Urinary bladder (tissue), 4 donors: ENCODE results near the gene STIM1. TPM values are rescaled to one million over a fixed set of nuclear protein-coding genes. Genes with fewer than 3 reads are reported as not detected.

Experiments used
- DNase-seq: peaks from one replicate; pipeline ENCODE4 v3.0.0-alpha.2; 2015; ENCODE audit errors: extremely low spot score
- H3K27ac ChIP-seq: one replicate; pipeline ENCODE4 v1.5.1; 2013; ENCODE audit warnings: low read depth, mild to moderate bottlenecking, moderate library complexity
- H3K36me3 ChIP-seq: one replicate; pipeline ENCODE4 v1.6.1; 2013; ENCODE audit warnings: mild to moderate bottlenecking, moderate library complexity; ENCODE audit not compliant: insufficient read depth
- H3K4me1 ChIP-seq: one replicate; pipeline ENCODE4 v1.6.1; 2013; ENCODE audit warnings: mild to moderate bottlenecking, moderate library complexity; ENCODE audit not compliant: insufficient read depth
- H3K4me3 ChIP-seq: one replicate; pipeline ENCODE4 v1.5.1; 2013; ENCODE audit warnings: low read depth, low read length
- whole genome bisulfite sequencing: extraction: QIAGEN DNeasy Blood & Tissue Kit; methylation state at CpG from one replicate; pipeline ENCODE4 v1.1.7; 2013; 5-methylcytosine and 5-hydroxymethylcytosine counted together
- polyA plus RNA-seq: library from polyadenylated mRNA; stranded (reverse); fragments of 200-250 nt; gene quantifications from one replicate; pipeline ENCODE4 v1.2.3, GENCODE V29; 2013
- total RNA-seq: library from RNA; depleted of rRNA; stranded (reverse); fragments of >200 nt; gene quantifications from one replicate; pipeline ENCODE4 v1.2.3, GENCODE V29; 2014
- donor health status: healthy with polysubstance abuse.
- donor health status: healthy.

Gene STIM1
- total and polyA plus RNA-seq, 2 donors = 41.8 to 61.0 TPM

DNA sequence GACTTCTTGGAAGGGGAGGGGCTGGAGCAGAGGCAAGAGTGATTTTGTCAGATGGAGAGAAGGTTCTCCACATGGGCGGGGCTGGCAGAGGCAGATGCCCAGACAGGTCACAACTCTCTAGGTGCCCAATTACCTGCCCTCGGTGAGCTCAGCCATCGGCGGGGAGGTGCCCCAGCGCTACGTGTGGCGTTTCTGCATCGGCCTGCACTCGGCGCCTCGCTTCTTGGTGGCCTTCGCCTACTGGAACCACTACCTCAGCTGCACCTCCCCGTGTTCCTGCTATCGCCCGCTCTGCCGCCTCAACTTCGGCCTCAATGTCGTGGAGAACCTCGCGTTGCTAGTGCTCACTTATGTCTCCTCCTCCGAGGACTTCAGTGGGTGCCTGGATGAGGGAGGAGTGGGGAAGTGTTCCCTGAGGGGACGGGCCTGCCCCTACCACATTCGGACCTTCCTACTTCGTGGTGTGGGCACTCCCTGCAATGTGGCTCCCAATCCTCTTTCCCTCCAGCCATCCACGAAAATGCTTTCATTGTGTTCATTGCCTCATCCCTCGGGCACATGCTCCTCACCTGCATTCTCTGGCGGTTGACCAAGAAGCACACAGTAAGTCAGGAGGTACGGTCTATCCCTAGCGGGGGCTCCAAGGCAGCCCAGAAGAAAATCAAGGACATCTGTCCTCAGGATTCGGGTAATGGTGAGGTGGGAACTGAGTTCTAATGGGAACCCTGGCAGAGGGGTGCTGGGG, 31.5 kb upstream of the STIM1 start:
- H3K4me1 ChIP-seq = no peaks in the 10 kb centered on the region
- H3K27ac ChIP-seq = no peak overlapping the region
- H3K4me3 ChIP-seq = no peak overlapping the region
- DNase-seq = no peak
- H3K36me3 ChIP-seq = no peaks in the 10 kb centered on the region
- 95% methylated on average over 30 of the region's 30 CpGs for WGBS

DNA sequence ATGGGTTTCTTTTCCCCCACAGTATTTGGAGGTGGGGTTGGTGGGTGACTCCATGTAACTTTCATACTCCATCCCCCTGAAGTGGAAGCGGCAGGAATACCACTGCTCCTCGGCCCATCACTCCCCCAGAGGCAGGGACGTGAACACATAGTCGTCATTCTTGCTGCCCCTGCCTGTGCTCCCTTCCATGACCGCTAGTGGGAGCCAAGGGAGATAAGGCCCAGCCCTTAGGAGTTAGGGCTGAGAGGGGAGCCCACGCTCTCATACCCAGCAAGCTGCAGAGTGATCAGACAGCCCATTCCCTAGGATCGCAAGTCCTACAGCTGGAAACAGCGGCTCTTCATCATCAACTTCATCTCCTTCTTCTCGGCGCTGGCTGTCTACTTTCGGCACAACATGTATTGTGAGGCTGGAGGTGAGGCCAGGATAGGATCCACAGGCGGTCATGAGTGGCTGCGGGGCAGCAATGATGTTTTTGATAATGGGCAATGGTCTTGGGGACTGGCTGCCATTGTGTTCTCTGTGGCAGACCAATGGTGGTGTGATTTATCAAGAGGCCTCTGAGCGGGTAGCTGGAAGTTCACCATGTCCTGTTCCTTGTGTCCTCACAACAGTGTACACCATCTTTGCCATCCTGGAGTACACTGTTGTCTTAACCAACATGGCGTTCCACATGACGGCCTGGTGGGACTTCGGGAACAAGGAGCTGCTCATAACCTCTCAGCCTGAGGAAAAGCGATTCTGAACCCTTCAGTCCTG, 30.6 kb upstream of the STIM1 start:
- H3K36me3 ChIP-seq = no peaks in the 10 kb centered on the region
- 74% methylated on average over 18 of the region's 18 CpGs for WGBS
- no peaks in the 10 kb centered on the region for H3K4me1 ChIP-seq
- no peak overlapping the region for H3K4me3 ChIP-seq
- no peak overlapping the region for H3K27ac ChIP-seq
- DNase-seq = no peak

DNA sequence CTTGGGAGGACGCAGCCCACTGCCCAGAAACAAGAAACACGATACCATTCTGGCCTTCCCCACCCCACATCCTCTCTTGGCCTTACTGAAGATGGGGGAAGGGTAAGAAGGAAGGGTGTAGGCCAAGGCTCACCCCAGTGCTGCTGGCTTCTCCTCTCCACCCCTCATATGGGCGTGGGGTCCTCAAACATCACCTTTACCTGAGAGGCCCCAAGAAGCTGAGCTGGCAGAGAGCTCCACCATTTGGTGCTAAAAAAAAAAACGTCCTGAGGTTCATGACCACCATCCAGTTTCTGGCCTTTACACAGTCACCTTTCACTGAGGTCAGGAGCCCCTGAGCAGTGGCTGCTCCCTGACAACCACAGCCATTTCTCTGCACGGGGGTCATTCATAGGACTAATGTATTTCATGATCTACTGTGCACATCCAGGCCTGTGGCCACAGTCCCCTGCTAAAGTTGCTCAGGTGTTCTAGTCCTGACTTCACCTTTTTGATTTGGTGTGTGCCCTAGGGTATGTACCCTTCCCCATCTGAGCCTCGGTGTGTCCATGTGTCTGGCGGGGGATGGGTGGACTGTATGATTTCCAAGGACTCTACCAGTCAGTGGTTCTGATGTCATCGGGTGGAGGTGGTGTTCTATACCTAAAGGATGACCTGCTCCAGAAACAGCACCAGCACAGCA, 29.9 kb upstream of the STIM1 start:
- DNase-seq = no peak
- Histone ChIP-seq H3K36me3 (no peaks in the 10 kb centered on the region), H3K4me3 (no peak overlapping the region), H3K4me1 (no peaks in the 10 kb centered on the region), H3K27ac (no peak overlapping the region)
- WGBS = 87% methylated on average over 8 of the region's 8 CpGs

DNA sequence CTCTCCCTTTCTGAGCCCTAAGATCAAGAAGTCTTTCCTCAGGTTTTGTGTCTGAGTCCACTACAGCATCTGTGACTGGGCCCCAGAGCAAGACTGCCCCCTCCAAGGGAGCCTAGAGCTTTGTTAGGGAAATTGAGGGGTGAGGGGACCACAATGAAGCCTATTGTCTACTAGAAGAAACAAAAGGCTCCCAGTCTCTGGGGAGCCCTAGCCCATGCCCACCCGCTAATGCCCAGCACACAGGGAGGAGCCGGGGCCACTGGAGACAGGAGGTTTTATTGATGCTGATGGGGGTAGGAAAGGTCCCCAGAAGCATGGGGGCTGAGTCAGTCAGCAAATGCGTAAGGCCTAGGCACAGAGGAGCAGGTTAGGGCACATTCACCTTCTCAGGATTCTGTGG, 28.7 kb upstream of the STIM1 start:
- Histone ChIP-seq H3K4me1 (no peaks in the 10 kb centered on the region), H3K27ac (no peak overlapping the region), H3K36me3 (no peaks in the 10 kb centered on the region), H3K4me3 (no peak overlapping the region)
- DNase-seq = no peak
- 91% methylated on average over 3 of the region's 3 CpGs for WGBS

DNA sequence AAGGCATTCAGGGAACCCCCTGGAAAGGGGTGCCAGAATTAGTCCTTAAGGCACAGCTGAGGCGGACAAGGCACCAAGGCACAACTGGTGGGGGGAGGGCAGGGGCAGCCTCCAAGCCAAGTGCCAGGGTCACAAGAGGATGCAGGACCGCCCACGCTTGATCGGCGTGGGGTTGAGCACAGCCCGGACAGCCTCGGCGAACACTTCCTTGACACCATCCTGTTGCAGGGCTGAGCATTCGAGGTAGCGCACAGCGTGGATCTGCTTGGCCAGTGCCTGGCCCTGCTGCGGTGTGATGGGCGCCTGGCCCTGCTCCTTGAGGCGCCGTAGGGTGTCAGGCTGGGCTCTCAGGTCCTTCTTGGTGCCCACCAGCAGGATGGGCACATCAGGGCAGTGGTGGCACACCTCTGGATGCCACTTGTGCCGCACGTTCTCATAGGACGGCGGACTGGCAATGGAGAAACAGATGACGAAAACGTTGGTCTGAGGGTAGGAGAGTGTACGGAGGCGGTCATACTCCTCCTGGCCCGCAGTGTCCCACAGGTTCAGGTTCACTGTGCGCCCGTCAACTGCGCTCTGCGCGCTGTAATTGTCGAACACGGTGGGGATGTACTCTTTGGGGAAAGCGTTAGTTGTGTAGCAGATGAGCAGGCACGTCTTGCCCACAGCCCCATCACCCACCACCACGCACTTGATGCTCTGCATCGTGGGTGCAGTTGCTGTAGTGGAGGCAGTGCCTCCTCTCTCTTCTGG, 27.9 kb upstream of the STIM1 start:
- H3K4me3 ChIP-seq = no peak overlapping the region
- H3K36me3 ChIP-seq = no peaks in the 10 kb centered on the region
- no peaks in the 10 kb centered on the region for H3K4me1 ChIP-seq
- 92% methylated on average over 35 of the region's 35 CpGs for WGBS
- no peak for DNase-seq
- no peak overlapping the region for H3K27ac ChIP-seq

- Histone ChIP-seq H3K36me3 (no peaks in the 10 kb centered on the region), H3K4me3 (no peak overlapping the region), H3K4me1 (no peaks in the 10 kb centered on the region), H3K27ac (no peak overlapping the region)
- no peak for DNase-seq
- WGBS = 97% methylated on average over 3 of the region's 3 CpGs
Observed at GRCh38 chr11:3830088-3830487, 25.4 kb upstream of the STIM1 start.

DNA sequence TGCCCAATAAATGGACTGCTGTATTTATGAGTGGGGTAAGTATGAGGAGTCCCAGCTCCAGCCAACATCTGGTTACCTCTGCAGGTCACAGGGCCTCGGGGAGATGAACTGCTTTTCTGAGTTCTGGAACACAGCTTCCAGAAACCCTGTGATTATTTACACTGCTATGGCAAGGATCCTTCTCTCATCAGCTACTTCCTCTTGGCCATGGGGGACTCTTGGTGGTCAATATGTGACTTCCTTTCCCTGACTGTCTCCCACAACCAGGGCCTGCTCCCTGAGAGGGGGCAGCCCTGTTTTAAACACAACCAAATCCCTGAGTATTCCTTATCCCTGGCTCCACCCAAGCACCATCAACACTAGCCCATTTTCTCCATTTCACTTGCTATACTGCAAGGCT, 24.7 kb upstream of the STIM1 start:
- WGBS = 72% methylated on average over 1 of the region's 1 CpG
- no peaks in the 10 kb centered on the region for H3K36me3 ChIP-seq

GRCh38 chr11:3831378-3832239, 23.9 kb upstream of the STIM1 start:
- no peak for DNase-seq
- 76% methylated on average over 13 of the region's 13 CpGs for WGBS
- Histone ChIP-seq H3K4me3 (no peak overlapping the region), H3K27ac (no peak overlapping the region), H3K4me1 (no peaks in the 10 kb centered on the region), H3K36me3 (no peaks in the 10 kb centered on the region)

More for the DNA sequence above, 24.7 kb upstream of the STIM1 start:
- no peak overlapping the region for H3K27ac ChIP-seq
- no peaks in the 10 kb centered on the region for H3K4me1 ChIP-seq
- H3K4me3 ChIP-seq = no peak overlapping the region
- DNase-seq = no peak

GRCh38 chr11:3832816-3833215, 22.6 kb upstream of the STIM1 start:
- Histone ChIP-seq H3K36me3 (no peaks in the 10 kb centered on the region), H3K4me1 (peaks cover 2% of the 10 kb centered on the region), H3K27ac (no peak overlapping the region), H3K4me3 (no peak overlapping the region)
- WGBS = 98% methylated on average over 2 of the region's 2 CpGs
- DNase-seq = no peak

DNA sequence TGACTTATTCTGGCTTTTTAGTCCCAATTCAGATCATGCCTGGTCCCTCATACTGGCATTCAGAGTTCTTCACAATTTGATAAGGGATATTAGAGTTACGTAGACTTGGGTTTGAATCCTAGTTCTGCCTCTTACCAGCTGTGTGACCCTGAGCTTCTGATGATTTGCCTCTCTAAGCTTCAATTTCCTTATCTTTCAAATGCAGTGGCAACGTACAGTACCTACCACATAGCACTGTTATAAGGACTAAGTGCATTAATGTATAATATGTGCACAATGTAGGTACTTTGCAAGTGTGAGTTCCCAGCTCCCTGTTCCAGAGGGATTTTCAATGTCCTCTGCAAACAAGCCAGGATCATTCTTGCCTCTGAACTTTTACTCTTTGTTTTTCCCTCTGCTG, 22.0 kb upstream of the STIM1 start:
- no peak overlapping the region for H3K27ac ChIP-seq
- no peak for DNase-seq
- H3K36me3 ChIP-seq = no peaks in the 10 kb centered on the region
- no peak overlapping the region for H3K4me3 ChIP-seq
- peaks cover 2% of the 10 kb centered on the region for H3K4me1 ChIP-seq
- WGBS = 82% methylated on average over 2 of the region's 2 CpGs

- no peak overlapping the region for H3K27ac ChIP-seq
- peaks cover 2% of the 10 kb centered on the region for H3K4me1 ChIP-seq
- 79% methylated on average over 4 of the region's 4 CpGs for WGBS
Observed at GRCh38 chr11:3834349-3834663, 21.2 kb upstream of the STIM1 start.

DNA sequence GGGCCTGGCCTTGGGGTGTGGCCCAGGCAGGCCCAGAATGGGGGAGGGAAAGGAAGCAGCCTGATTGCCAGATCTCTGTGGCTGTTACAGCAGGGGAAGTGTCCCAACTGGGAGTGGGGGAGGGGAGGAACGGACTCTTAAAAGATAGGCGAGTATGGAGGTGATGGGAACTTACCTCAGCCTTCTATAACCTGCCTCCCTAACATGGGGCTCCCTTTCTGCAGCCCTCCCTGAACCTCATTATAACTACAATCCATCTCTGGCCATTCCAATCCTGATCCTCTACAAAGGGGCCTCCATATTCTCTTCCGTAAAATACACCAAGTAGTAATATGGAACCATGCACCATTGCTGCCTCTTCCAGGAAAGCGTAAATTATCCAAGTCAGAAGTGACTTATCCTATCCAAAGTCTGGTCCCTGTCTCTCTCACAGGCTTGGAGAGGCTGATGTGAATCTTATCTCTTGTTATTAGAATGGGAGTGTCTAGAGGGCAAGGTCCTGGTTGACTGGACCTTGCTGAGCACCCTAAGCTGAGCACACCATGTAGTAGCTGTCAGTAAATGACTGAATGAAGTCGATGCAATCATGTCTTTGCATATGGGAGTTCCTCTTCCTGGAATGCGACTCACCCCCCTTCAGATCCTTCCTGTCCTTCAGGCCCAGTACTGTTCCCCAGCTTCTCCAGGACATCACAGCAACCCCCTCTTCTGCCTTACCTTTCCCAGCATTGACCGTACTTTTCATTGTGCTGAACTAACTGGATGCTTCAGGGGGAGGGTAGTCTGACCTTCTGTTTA, 20.6 kb upstream of the STIM1 start:
- Histone ChIP-seq H3K4me1 (peaks cover 2% of the 10 kb centered on the region), H3K27ac (no peak overlapping the region), H3K36me3 (no peaks in the 10 kb centered on the region), H3K4me3 (no peak overlapping the region)
- 76% methylated on average over 7 of the region's 7 CpGs for WGBS
- no peak for DNase-seq

More at GRCh38 chr11:3834349-3834663, 21.2 kb upstream of the STIM1 start:
- H3K4me3 ChIP-seq = no peak overlapping the region
- H3K36me3 ChIP-seq = no peaks in the 10 kb centered on the region
- no peak for DNase-seq
